Endothelial cell of hepatic sinusoid (primary cell): Measurements from ENCODE around the gene FAM180B.
"Not testable (repeated sequence)": the region's sequence is repeated elsewhere in the genome, so short reads cannot be mapped to it uniquely, and the experiment has no call there.

Experiments
- in situ Hi-C: cut with HindIII; loops from 2 replicates; pipeline ENCODE4 v1.10.0; 2017; ENCODE audit warnings: low sequenced_read_pairs

Gene FAM180B

GRCh38 chr11:47593492-47593933 lies 7.0 kb downstream of the FAM180B start:
- in situ Hi-C loops: no loop called here

DNA sequence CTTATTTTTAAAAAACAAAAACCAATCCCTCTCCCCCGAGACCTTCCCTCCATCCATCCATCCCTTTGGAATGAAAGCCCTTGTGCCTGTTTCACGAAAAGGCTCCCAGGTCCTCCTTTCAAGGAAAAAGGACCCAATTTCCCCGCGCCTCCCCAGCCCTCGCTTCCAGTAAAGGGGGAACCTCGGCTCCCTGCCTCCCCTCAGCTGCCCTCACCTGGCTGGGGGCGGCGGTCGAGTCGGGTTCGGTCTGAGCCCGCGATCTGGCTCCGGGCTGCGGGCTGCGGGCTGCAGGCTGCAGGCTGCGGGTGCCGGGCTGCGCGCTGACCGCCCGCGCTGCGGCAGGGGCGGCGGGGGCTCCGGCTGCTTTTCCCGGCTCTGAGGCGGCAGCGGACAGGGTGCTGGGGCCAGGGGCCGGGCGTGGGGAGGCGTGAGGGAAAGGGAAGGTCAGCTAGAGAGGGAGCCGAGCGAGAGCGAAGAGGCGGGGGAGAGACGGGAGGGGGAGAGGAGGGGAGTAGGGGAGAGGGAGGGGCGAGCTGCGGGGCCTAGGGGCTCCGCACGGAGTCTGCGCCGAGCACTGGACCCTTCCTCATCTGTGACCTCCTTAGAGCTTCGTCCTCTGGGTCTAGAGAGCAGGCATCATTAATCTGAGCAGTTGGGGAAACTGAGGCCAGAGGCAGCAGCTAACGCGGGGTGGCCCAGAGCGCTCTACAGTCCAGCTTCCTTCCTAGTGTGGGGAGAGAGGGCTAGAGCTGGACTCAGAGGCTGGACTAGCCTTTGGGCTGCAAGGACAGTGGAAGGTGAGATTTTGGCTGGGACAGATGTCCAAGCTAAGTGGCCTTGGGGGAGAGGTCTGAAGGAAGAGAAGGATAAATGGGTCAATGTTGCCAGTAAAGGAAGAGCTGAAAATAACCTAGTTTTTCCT lies 7.7 kb downstream of the FAM180B start, which contains the start of gene C1QTNF4:
TSS of gene C1QTNF4 (minus strand) at position 478 of the 922 bp plus-strand sequence. CDS start 3,601 bp downstream, outside the sequence.
- in situ Hi-C loops: no loop called here

- in situ Hi-C loops: no loop called here
These were observed 8.6 kb downstream of the FAM180B start for GRCh38 chr11:47595029-47595428.

DNA sequence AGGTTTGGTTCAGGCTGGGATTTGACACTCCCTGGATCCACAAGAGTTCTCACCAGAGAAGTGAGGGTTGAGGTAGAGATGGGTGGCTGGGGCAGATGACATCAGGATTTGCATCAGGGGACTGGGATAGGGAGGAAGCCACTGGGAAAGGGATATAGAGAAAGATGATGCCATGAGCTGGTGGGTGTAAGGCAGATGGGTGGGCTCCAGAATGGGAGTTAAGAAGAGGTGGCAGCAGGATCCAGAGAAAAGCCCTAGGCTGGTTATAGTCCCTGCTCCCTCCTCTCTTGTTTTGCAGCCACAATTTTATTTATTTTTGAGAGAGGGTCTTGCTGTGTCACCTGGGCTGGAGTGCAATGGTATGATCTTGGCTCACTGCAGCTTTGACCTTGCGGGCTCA lies 9.5 kb downstream of the FAM180B start:
- in situ Hi-C loops: no loop called here

- in situ Hi-C loops: no loop called here
These were observed 13.4 kb downstream of the FAM180B start for GRCh38 chr11:47599902-47600301.

DNA sequence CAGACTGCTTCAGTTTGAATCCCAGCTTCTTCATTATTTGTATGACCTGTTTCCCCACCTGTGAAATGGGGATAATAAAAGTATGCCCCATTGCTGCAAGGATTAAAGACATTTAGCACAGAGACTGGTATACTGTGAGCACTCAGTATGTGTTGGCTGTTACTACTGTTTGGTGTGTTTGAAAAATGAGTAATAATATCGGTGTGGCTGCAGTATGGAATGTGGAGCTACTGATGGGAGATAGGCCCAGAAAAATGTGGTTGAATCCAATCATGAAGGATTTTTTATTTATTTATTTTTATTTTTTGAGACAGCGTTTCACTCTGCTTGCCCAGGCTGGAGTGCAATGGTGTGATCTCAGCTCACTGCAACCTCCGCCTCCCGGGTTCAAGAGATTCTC lies 16.8 kb downstream of the FAM180B start:
- in situ Hi-C loops: no loop called here

DNA sequence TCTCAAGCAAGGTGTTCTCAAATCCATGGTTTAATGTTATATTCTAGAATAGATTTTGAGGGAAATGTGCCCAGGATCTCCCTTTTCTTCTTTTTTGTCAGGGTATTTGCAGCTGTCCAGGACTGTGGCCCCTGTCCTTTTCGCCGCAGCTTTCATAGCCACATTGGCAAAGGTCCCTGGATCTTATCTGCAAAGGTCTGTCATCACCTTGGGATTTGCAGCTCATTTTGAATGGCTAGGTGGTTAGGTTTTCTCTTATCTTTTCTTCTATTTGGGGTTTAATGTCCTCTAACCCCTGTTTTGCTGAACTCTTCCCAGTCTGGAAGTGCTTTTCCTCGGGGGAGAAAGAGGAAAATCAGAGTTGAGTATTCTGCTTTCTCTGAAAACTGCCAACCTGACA lies 19.4 kb downstream of the FAM180B start:
- in situ Hi-C loops: no loop called here

DNA sequence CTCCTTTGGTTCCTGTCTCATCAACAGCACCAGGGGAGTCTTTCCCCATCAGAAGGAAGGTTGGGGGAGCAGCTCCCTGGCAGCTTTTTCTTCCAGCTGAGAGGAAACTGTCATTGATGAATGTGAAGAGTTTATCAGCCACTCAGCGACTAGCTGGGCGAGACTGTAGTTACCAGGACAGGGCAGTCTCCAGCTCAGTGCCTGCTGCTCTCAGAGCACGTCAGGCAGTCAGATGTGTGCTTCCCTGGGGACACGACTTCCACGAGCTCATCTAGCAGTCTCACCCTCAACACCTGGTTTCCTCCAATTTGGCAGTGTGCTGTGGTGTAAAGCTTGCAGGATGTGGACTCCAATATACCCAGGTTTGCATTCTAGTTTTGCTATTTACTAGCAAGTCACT lies 20.3 kb downstream of the FAM180B start:
- in situ Hi-C loops: no loop called here

- in situ Hi-C loops: no loop called here
These were observed 20.9 kb downstream of the FAM180B start for GRCh38 chr11:47607380-47607779.

DNA sequence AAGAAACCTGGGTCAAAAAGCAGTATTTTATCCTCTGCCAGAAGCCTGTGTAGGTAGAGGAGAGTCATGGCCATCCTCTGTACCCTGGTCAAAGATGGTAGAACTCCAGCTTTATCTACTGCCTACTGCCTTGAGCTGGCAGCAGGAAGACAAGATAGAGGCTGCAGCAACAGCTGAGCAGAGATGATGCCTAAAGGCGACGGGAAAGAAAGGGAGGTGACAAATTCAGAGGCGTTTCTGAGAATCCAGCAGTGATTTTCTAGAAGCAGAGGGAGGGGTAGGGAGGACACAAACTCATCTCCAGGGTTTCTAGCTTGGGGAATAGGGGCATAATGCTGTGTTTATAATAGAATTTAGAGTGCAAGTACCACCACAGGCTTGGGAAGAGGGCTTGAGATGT lies 23.2 kb downstream of the FAM180B start:
- in situ Hi-C loops: no loop called here

- in situ Hi-C loops: no loop called here
These were observed 24.9 kb downstream of the FAM180B start for GRCh38 chr11:47611348-47611794.

DNA sequence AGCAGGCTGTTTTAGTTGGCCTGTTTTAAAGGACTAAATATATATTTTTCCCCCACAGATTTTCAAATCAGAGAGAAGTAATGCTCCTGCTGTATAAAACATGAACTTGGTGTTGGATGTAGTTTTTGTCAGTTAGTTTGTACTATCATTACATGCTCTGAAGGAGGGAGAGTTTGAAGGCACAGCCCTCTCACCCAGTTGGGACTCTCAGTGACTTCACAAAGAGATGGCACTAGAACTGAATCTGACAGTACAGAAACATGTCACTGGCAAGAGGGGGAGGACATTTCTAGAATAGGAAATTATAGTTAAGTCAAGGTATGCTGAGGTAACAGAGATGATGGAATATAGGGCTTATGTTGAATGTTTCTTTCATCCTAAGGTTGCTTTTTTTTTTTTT lies 28.8 kb downstream of the FAM180B start:
- in situ Hi-C loops: no loop called here

DNA sequence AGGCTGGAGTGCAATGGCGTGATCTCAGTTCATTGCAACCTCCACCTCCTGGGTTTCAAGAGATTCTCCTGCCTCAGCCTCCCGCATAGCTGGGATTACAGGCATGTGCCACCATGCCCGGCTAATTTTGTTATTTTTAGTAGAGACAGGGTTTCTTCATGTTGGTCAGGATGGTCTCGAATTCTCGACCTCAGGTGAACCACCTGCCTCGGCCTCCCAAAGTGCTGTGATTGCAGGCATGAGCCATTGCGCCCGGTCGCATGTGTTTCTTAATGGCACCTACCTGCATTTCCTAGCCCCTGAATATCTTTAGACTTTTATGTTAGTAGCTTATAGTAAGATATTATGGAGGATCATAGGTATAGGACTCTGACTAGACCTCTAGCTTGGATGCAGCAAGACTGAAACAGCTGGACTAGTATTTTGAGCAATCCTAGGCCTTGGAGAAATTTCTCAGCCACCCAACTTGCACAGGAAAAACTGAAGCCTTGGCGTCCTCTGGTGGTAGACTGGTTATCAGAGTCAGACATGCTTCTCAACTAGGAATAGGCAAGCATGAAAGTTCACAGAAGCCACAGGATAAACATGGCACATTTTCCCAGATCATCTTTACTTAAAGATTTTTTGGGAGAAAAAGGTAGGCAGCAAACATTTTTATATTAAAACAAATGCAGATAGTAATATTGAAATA lies 30.4 kb downstream of the FAM180B start:
- in situ Hi-C loops: no loop called here

GRCh38 chr11:47617417-47617809 lies 30.9 kb downstream of the FAM180B start:
- in situ Hi-C loops: no loop called here

GRCh38 chr11:47620836-47621378 lies 34.4 kb downstream of the FAM180B start:
- in situ Hi-C loops: loop anchor here (10.0 kb wide), 1 partner anchor 46 kb away; the partner anchor contains the start of genes KBTBD4 and NDUFS3

DNA sequence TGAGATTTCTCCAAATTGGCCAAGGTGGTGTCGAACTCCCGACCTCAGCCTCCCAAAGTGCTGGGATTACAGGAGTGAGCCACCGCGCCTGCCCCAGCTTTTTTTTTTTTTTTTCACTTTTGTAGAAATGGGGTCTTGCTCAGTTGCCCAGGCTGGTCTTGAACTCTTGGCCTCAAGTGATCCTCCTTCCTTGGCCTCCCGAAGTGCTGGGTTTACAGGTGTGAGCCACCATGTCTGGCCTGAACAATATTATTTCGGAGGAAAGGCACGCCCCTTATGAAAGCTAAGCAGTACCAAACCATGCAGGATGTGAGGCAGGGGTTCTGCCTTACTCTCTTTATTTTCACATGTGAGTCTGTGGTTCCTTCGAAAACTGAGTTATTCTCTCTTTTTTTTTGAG lies 39.8 kb downstream of the FAM180B start:
- in situ Hi-C loops: loop anchor here (10.0 kb wide), 1 partner anchor 51 kb away; the partner anchor contains the start of genes KBTBD4 and NDUFS3

DNA sequence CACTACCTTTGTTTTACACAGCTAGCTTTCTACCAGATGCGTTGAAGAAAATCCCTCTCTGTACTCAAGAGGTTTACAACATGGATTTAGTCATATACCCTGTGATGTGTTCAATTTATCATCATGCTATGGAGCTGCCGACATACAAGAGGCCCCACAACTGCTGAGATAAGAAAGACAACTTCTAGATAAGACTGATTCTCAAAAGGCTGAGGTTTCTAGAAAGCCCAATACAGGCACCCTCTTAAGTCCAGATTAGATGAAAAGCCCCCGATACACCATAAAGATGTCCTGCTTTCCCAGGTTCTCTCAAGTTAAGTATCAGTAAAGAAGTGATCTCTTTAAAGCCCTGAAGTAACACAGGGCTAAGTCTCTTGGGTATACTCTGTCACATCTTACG lies 41.5 kb downstream of the FAM180B start:
- in situ Hi-C loops: loop anchor here (10.0 kb wide), 1 partner anchor 53 kb away; the partner anchor contains the start of genes KBTBD4 and NDUFS3

DNA sequence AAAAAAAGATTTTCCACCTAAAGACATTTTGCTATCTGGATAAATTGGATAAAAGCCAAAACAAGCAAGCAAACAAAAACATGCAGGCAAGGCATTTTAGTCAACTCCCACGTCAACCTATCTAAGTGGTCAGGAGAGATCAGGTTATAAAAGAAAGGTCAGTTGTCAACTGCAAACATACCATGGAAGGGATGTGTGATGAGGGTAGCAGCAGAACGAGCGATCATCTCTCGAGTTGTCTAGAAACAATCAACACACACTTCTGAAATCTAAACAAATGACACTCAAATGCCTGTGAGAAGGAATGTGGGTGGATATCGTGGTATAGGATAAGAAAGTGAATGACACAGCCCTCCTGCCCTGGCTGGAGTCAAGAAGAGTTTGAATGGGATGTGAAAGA lies 45.0 kb downstream of the FAM180B start:
- in situ Hi-C loops: no loop called here

- in situ Hi-C loops: not testable (repeated sequence)
These were observed 49.9 kb downstream of the FAM180B start for GRCh38 chr11:47636331-47636730.
